ENCODE measurements around the gene BRI3. TPM values are rescaled to one million over a fixed set of nuclear protein-coding genes. Genes with fewer than 3 reads are reported as not detected.
A peak's percentile ranks its signal among the peaks of the same experiment; 100 is the strongest.

Gene BRI3
- total RNA-seq, 1 donor, result 95.9 TPM

- Histone ChIP-seq H3K27me3 (ENCODE audit: insufficient read depth, low read length) (no peaks in the 10 kb centered on the region), H4K20me1 (ENCODE audit: insufficient read depth, low read length) (no peaks in the 10 kb centered on the region), H3K9me3 (ENCODE audit: low read depth, low read length) (no peaks in the 10 kb centered on the region), H3K4me2 (ENCODE audit: insufficient read depth, low read length) (no peak overlapping the region), H3K4me3 (ENCODE audit: insufficient read depth, low read length) (no peak overlapping the region), H3K27ac (ENCODE audit: low read depth, low read length) (no peak overlapping the region), H2AFZ (ENCODE audit: low read length) (no peak overlapping the region), H3K4me1 (ENCODE audit: insufficient read depth, low read length) (peaks cover 16% of the 10 kb centered on the region), H3K36me3 (ENCODE audit: insufficient read depth, low read length) (peaks cover 13% of the 10 kb centered on the region), H3K79me2 (ENCODE audit: insufficient read depth, low read length) (peaks cover 54% of the 10 kb centered on the region)
- TF ChIP-seq CTCF (IDR thresholded peaks at IDR 0.05; ENCODE audit: extremely low read depth, low read depth, low read length), result no peak
- DNase-seq (ENCODE audit: insufficient read length, low spot score, missing footprints), result peak; percentile 38
Observed at GRCh38 chr7:98254951-98255610, 26.4 kb upstream of the BRI3 start.

- peaks cover 21% of the 10 kb centered on the region for H3K36me3 ChIP-seq (ENCODE audit: insufficient read depth, low read length)
- H2AFZ ChIP-seq (ENCODE audit: low read length), result no peak overlapping the region
- no peak for DNase-seq (ENCODE audit: insufficient read length, low spot score, missing footprints)
- H3K27me3 ChIP-seq (ENCODE audit: insufficient read depth, low read length), result no peaks in the 10 kb centered on the region
- H3K9me3 ChIP-seq (ENCODE audit: low read depth, low read length), result no peaks in the 10 kb centered on the region
- no peaks in the 10 kb centered on the region for H4K20me1 ChIP-seq (ENCODE audit: insufficient read depth, low read length)
- peaks cover 44% of the 10 kb centered on the region for H3K79me2 ChIP-seq (ENCODE audit: insufficient read depth, low read length)
- TF ChIP-seq CTCF (IDR thresholded peaks at IDR 0.05; ENCODE audit: extremely low read depth, low read depth, low read length), result no peak
- no peak overlapping the region for H3K27ac ChIP-seq (ENCODE audit: low read depth, low read length)
- no peak overlapping the region for H3K4me2 ChIP-seq (ENCODE audit: insufficient read depth, low read length)
- H3K4me3 ChIP-seq (ENCODE audit: insufficient read depth, low read length), result no peak overlapping the region
- peaks cover 10% of the 10 kb centered on the region for H3K4me1 ChIP-seq (ENCODE audit: insufficient read depth, low read length)
Observed at GRCh38 chr7:98256431-98256830, 25.1 kb upstream of the BRI3 start.

GRCh38 chr7:98257701-98258100, 23.8 kb upstream of the BRI3 start:
- H4K20me1 ChIP-seq (ENCODE audit: insufficient read depth, low read length), result no peaks in the 10 kb centered on the region
- no peak overlapping the region for H2AFZ ChIP-seq (ENCODE audit: low read length)
- no peaks in the 10 kb centered on the region for H3K9me3 ChIP-seq (ENCODE audit: low read depth, low read length)
- H3K36me3 ChIP-seq (ENCODE audit: insufficient read depth, low read length), result peaks cover 21% of the 10 kb centered on the region
- no peaks in the 10 kb centered on the region for H3K27me3 ChIP-seq (ENCODE audit: insufficient read depth, low read length)
- H3K4me1 ChIP-seq (ENCODE audit: insufficient read depth, low read length), result peaks cover 6% of the 10 kb centered on the region
- H3K27ac ChIP-seq (ENCODE audit: low read depth, low read length), result no peak overlapping the region
- no peak overlapping the region for H3K4me3 ChIP-seq (ENCODE audit: insufficient read depth, low read length)
- H3K79me2 ChIP-seq (ENCODE audit: insufficient read depth, low read length), result peaks cover 31% of the 10 kb centered on the region
- DNase-seq (ENCODE audit: insufficient read length, low spot score, missing footprints), result no peak
- H3K4me2 ChIP-seq (ENCODE audit: insufficient read depth, low read length), result no peak overlapping the region
- no peak for TF ChIP-seq CTCF (IDR thresholded peaks at IDR 0.05; ENCODE audit: extremely low read depth, low read depth, low read length)

GRCh38 chr7:98265841-98266271, 15.6 kb upstream of the BRI3 start:
- Histone ChIP-seq H3K4me3 (ENCODE audit: insufficient read depth, low read length) (peak overlapping the region; percentile 33), H3K79me2 (ENCODE audit: insufficient read depth, low read length) (no peaks in the 10 kb centered on the region), H3K4me2 (ENCODE audit: insufficient read depth, low read length) (peak overlapping the region; percentile 32), H3K9me3 (ENCODE audit: low read depth, low read length) (no peaks in the 10 kb centered on the region), H3K27ac (ENCODE audit: low read depth, low read length) (peak overlapping the region; percentile 50), H4K20me1 (ENCODE audit: insufficient read depth, low read length) (peaks cover 3% of the 10 kb centered on the region), H2AFZ (ENCODE audit: low read length) (no peak overlapping the region), H3K27me3 (ENCODE audit: insufficient read depth, low read length) (no peaks in the 10 kb centered on the region), H3K36me3 (ENCODE audit: insufficient read depth, low read length) (peaks cover 6% of the 10 kb centered on the region), H3K4me1 (ENCODE audit: insufficient read depth, low read length) (peaks cover 7% of the 10 kb centered on the region)
- DNase-seq (ENCODE audit: insufficient read length, low spot score, missing footprints), result peak; percentile 87
- TF ChIP-seq CTCF (IDR thresholded peaks at IDR 0.05; ENCODE audit: extremely low read depth, low read depth, low read length), result no peak
